Measurements from ENCODE around the gene MAD1L1.
"Not testable (repeated sequence)": the region's sequence is repeated elsewhere in the genome, so short reads cannot be mapped to it uniquely, and the experiment has no call there.

Gene MAD1L1

DNA sequence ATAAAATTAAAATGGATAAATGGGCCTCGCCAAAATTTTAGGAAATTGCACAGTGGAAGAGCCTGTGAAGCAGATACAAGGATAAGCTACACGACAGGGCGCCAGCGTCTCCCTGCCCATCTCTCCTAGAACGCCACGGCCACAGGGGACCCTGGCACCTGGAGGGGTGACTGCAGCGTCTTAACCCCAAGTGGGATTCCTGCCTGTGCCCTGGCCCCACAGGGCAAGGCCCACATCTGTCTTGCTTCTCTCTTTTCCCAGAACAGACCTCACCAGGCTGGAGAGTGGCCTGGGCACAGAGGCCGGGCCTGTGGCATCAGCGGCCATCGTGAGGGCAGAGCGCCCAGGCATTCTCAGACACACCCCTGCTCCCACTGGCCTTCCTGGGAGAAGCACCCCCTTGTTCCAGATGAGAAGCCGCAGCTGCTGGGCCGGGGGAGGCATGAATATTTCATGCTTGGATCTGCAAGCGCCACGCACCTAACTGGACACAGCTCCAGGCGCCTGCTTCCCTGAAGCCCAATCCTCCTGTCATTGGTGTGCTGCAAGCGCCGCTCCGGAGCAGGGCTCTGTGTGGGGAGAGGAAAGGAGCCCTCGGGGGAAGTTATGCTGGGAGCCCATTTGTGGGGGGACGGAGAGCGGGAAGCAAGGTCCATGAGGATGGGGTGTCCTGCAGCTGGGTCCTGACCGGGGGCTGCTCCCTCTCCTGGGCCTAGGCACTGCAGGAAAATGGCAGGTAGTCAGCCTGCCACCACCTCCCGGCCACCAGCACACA lies 409.2 kb downstream of the MAD1L1 start:
- Histone ChIP-seq H3K27me3 (peaks cover 19% of the 10 kb centered on the region), H3K36me3 (no peaks in the 10 kb centered on the region), H3K4me1 (ENCODE audit: control insufficient read depth in 1 of 2, insufficient read depth in 1 of 2, low read depth in 1 of 2, low read length in 1 of 2) (peaks cover 0 to 8% of the 10 kb centered on the region in 2 experiments), H3K4me3 (ENCODE audit: low read depth in 1 of 2, low read length in 1 of 2) (no peak overlapping the region), H3K27ac (no peak overlapping the region), H3K9me3 (no peaks in the 10 kb centered on the region)
- TF ChIP-seq, protein P1, sequence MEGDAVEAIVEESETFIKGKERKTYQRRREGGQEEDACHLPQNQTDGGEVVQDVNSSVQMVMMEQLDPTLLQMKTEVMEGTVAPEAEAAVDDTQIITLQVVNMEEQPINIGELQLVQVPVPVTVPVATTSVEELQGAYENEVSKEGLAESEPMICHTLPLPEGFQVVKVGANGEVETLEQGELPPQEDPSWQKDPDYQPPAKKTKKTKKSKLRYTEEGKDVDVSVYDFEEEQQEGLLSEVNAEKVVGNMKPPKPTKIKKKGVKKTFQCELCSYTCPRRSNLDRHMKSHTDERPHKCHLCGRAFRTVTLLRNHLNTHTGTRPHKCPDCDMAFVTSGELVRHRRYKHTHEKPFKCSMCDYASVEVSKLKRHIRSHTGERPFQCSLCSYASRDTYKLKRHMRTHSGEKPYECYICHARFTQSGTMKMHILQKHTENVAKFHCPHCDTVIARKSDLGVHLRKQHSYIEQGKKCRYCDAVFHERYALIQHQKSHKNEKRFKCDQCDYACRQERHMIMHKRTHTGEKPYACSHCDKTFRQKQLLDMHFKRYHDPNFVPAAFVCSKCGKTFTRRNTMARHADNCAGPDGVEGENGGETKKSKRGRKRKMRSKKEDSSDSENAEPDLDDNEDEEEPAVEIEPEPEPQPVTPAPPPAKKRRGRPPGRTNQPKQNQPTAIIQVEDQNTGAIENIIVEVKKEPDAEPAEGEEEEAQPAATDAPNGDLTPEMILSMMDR (IDR thresholded peaks at IDR 0.05) = no peak

DNA sequence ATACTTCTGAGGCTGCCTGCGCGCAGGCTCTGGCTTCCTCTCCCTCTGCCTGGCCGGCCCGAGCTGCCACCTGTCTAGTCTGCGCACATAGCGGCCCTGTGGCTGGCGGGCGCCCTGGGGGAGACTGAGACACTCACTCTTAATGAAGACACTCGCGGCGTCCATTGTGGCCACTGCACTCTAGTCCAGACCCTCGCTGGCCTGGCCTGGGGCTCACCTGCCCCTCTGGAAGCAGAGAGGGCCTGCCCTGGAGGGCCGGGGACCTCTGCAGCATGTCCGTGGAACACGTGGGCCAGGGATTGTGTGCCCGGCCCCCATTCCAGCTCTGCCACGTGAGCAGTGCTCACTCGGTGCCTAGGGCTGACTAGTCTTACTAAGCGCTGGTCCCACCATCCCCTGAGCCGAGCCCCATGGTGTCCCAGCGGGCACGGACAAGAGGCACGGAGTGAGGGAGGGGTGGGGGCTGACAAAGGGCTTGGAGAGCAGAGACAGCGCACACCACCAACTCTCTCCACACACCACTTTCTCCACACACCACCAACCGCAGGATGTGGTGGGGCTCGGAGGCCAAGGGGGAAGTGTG lies 413.4 kb downstream of the MAD1L1 start:
- no peaks in the 10 kb centered on the region for H3K9me3 ChIP-seq
- peaks cover 0 to 8% of the 10 kb centered on the region in 2 experiments for H3K4me1 ChIP-seq (ENCODE audit: control insufficient read depth in 1 of 2, insufficient read depth in 1 of 2, low read depth in 1 of 2, low read length in 1 of 2)
- H3K4me3 ChIP-seq (ENCODE audit: low read depth in 1 of 2, low read length in 1 of 2) = no peak overlapping the region
- peaks cover 21% of the 10 kb centered on the region for H3K27me3 ChIP-seq
- no peak overlapping the region for H3K27ac ChIP-seq
- peaks cover 7% of the 10 kb centered on the region for H3K36me3 ChIP-seq
- TF ChIP-seq, protein P1 (IDR thresholded peaks at IDR 0.05) = no peak

DNA sequence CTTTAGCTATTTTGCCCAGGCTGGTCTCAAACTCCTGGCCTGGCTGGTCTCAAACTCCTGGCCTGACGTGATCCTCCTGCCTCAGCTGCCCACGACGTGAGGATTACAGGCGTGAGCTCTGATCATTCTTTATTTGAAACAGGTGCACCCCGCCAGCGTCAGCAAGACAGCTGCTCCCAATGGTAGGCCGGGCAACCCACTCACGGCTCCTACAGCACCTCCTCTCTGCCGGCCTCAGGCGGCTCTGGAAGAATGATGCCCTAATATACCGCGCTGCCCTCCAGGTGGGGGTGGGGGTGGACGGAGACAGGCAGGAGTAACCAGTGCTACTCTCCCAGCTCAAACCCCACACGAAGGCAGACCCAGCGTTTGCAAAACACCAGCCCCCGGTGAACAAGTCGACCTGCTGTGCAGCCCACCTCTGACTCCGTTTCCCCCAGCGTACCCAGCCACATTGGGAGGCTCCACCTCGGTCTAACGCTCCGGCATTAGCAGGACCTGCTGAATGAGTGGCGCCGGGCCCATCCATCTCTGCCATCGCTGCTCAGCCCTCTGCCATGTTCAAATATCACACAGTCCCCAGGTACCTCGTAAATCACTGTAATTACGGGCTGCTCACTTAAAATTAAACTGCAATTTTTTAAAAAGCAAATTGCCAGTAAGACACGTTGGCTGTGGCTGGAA lies 414.0 kb downstream of the MAD1L1 start:
- TF ChIP-seq, protein P1 (IDR thresholded peaks at IDR 0.05) = no peak
- H3K27ac ChIP-seq = no peak overlapping the region
- H3K36me3 ChIP-seq = peaks cover 7% of the 10 kb centered on the region
- no peak overlapping the region for H3K4me3 ChIP-seq (ENCODE audit: low read depth in 1 of 2, low read length in 1 of 2)
- H3K4me1 ChIP-seq (ENCODE audit: control insufficient read depth in 1 of 2, insufficient read depth in 1 of 2, low read depth in 1 of 2, low read length in 1 of 2) = peaks cover 0 to 8% of the 10 kb centered on the region in 2 experiments
- H3K9me3 ChIP-seq = no peaks in the 10 kb centered on the region
- H3K27me3 ChIP-seq = peaks cover 21% of the 10 kb centered on the region

DNA sequence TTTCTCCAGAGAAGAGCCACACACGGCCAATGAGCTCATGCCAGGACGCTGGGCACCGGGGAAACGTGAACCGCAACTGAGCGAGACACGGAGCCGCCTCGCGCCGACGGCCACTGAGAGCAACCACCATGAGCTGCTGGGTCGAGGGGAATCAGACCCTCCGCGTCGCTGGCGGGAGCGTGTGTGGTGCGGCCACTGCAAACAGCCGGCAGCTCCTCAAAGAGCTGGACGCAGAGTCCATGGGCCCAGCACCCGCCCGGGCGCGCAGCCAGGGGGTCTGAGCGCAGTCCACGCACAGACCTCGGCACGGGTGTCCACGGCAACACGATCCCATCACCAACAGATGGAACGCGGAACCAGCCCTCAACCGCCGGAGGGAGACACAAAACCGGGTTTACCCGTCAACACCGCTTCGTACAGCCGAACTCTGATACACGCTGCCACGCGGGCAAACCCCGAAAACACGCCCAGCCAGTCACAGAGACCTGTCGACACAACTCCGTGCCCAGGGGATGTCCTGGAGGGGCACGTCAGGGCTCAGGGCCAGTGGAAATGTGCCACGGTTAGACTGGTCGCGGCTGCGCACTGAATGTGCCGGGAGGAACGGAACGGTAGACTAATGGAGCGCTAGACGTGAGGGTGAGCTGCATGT lies 415.6 kb downstream of the MAD1L1 start:
- Histone ChIP-seq H3K27ac (no peak overlapping the region), H3K27me3 (peaks cover 21% of the 10 kb centered on the region), H3K4me3 (ENCODE audit: low read depth in 1 of 2, low read length in 1 of 2) (no peak overlapping the region), H3K4me1 (ENCODE audit: control insufficient read depth in 1 of 2, insufficient read depth in 1 of 2, low read depth in 1 of 2, low read length in 1 of 2) (peaks cover 0 to 8% of the 10 kb centered on the region in 2 experiments), H3K9me3 (no peaks in the 10 kb centered on the region), H3K36me3 (peaks cover 7% of the 10 kb centered on the region)
- TF ChIP-seq, protein P1 (IDR thresholded peaks at IDR 0.05) = no peak

DNA sequence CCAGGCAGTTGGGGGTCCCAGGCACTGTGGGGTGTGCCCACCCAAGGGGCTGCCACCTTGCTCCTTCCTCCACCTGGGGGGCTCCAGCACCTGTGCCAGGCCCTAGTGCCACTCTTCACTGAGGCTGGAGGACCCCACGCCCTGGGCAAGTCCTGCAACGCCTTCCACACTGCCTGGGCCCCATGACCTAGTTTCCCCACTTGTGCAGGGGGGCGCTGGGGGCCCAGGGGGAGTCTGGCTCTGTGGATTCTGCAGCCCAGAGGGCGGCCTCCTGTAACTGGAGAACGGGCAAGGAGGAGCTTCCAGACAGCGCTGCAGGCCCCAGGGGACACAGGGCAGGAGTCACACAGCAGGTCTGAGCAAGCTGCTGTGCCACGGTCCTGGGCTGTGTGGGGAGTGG lies 416.3 kb downstream of the MAD1L1 start:
- H3K27me3 ChIP-seq = peaks cover 21% of the 10 kb centered on the region
- H3K27ac ChIP-seq; H3K9me3 ChIP-seq; H3K36me3 ChIP-seq; H3K4me1 ChIP-seq (ENCODE audit: control insufficient read depth in 1 of 2, insufficient read depth in 1 of 2, low read depth in 1 of 2, low read length in 1 of 2); H3K4me3 ChIP-seq (ENCODE audit: low read depth in 1 of 2, low read length in 1 of 2): not testable (repeated sequence)

DNA sequence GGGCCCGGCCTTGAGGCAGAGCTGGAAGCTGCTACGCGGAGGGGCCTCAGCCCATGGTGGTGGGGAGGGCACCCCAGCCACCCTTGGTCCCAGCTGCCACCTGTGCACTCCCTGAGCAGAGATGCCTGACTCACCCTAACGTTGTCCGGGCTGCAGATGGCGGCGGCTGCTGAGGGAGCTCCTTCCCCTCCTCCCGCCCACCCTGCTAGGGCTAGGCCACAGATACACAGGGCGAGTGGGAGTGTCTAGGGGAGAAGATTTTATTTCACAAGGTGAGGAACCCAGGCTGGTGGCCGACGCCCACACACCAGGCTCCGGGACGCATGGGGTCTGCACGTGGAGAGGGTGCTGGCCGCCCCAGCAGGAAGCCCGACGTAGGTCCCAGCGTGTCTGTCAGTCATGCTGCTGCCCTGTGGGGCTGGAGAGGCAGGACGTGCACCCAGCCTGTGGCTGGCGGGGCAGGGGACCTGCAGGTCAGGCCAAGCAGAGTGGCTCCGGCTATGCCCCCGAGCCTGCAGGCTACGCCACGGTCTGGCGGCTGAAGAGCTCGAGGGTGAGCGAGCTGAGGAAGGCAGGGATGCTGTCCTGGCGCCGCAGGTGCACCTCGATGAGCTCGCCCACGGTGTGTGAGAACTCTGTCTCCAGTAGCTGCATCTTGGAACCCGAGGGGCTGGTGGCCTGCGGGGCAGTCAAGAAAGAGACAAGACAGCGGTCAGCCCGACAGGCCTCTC lies 417.0 kb downstream of the MAD1L1 start:
- not testable (repeated sequence) for H3K27ac ChIP-seq; H3K4me3 ChIP-seq (ENCODE audit: low read depth in 1 of 2, low read length in 1 of 2); H3K4me1 ChIP-seq (ENCODE audit: control insufficient read depth in 1 of 2, insufficient read depth in 1 of 2, low read depth in 1 of 2, low read length in 1 of 2); H3K36me3 ChIP-seq; H3K9me3 ChIP-seq
- H3K27me3 ChIP-seq = peaks cover 27% of the 10 kb centered on the region
